ENCODE results near the gene FGFRL1. TPM values are rescaled to one million over a fixed set of nuclear protein-coding genes. Genes with fewer than 3 reads are reported as not detected.

The FGFRL1 gene
- total and polyA plus RNA-seq, 2 experiments from 2014 or later: 22.9 to 40.7 TPM

- H3K27me3 ChIP-seq: peaks cover 24% of the 10 kb centered on the region
- peaks cover 10% of the 10 kb centered on the region for H3K4me1 ChIP-seq (ENCODE audit: low read depth)
- TF ChIP-seq, protein P1, sequence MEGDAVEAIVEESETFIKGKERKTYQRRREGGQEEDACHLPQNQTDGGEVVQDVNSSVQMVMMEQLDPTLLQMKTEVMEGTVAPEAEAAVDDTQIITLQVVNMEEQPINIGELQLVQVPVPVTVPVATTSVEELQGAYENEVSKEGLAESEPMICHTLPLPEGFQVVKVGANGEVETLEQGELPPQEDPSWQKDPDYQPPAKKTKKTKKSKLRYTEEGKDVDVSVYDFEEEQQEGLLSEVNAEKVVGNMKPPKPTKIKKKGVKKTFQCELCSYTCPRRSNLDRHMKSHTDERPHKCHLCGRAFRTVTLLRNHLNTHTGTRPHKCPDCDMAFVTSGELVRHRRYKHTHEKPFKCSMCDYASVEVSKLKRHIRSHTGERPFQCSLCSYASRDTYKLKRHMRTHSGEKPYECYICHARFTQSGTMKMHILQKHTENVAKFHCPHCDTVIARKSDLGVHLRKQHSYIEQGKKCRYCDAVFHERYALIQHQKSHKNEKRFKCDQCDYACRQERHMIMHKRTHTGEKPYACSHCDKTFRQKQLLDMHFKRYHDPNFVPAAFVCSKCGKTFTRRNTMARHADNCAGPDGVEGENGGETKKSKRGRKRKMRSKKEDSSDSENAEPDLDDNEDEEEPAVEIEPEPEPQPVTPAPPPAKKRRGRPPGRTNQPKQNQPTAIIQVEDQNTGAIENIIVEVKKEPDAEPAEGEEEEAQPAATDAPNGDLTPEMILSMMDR (IDR thresholded peaks at IDR 0.05; ENCODE audit: low read depth, low read length): no peak
- no peaks in the 10 kb centered on the region for H3K36me3 ChIP-seq
- no peak overlapping the region for H3K4me3 ChIP-seq
- no peak overlapping the region for H3K27ac ChIP-seq
- no peak for DNase-seq (ENCODE audit: low read depth in 1 of 2, low spot score in 1 of 2)
- H3K9me3 ChIP-seq (ENCODE audit: low read depth): no peaks in the 10 kb centered on the region
Measured at GRCh38 chr4:1014291-1015167, 3.1 kb downstream of the FGFRL1 start.

GRCh38 chr4:1015179-1015578, 3.8 kb downstream of the FGFRL1 start:
- H3K36me3 ChIP-seq: no peaks in the 10 kb centered on the region
- H3K27me3 ChIP-seq: peaks cover 19% of the 10 kb centered on the region
- H3K4me3 ChIP-seq: no peak overlapping the region
- peaks cover 14% of the 10 kb centered on the region for H3K4me1 ChIP-seq (ENCODE audit: low read depth)
- TF ChIP-seq, protein P1 (IDR thresholded peaks at IDR 0.05; ENCODE audit: low read depth, low read length): no peak
- DNase-seq (ENCODE audit: low read depth in 1 of 2, low spot score in 1 of 2): no peak
- no peak overlapping the region for H3K27ac ChIP-seq
- no peaks in the 10 kb centered on the region for H3K9me3 ChIP-seq (ENCODE audit: low read depth)

- H3K27ac ChIP-seq: no peak overlapping the region
- peaks cover 14% of the 10 kb centered on the region for H3K4me1 ChIP-seq (ENCODE audit: low read depth)
- H3K36me3 ChIP-seq: no peaks in the 10 kb centered on the region
- DNase-seq (ENCODE audit: low read depth in 1 of 2, low spot score in 1 of 2): no peak
- H3K9me3 ChIP-seq (ENCODE audit: low read depth): no peaks in the 10 kb centered on the region
- TF ChIP-seq, protein P1 (IDR thresholded peaks at IDR 0.05; ENCODE audit: low read depth, low read length): no peak
- peaks cover 14% of the 10 kb centered on the region for H3K27me3 ChIP-seq
- H3K4me3 ChIP-seq: no peak overlapping the region
Measured at GRCh38 chr4:1015746-1016145, 4.3 kb downstream of the FGFRL1 start.

DNA sequence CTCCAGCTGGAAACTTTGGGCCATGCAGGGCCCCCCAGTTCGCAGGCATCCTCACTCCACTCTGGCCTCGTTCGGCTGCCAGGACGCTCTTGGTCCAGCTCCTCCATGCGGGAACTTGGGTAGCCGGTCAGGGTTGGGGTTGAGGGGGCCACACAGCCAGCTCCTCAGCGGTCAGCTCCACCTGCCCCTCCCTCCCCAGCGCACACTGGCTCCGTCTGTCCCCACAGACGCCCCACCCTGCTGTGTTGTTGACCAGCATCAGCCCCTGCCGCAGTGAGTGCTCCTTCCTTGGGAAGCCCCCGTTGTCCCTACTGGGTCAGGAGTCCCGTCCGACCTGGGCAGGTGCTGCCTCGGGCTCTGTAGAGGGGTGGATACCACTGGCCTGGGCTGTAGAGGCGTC, 5.8 kb downstream of the FGFRL1 start:
- DNase-seq (ENCODE audit: low read depth in 1 of 2, low spot score in 1 of 2): no peak
- no peaks in the 10 kb centered on the region for H3K9me3 ChIP-seq (ENCODE audit: low read depth)
- H3K4me3 ChIP-seq: no peak overlapping the region
- H3K4me1 ChIP-seq (ENCODE audit: low read depth): peaks cover 14% of the 10 kb centered on the region
- peaks cover 7% of the 10 kb centered on the region for H3K27me3 ChIP-seq
- no peak overlapping the region for H3K27ac ChIP-seq
- no peaks in the 10 kb centered on the region for H3K36me3 ChIP-seq
- TF ChIP-seq, protein P1 (IDR thresholded peaks at IDR 0.05; ENCODE audit: low read depth, low read length): no peak

DNA sequence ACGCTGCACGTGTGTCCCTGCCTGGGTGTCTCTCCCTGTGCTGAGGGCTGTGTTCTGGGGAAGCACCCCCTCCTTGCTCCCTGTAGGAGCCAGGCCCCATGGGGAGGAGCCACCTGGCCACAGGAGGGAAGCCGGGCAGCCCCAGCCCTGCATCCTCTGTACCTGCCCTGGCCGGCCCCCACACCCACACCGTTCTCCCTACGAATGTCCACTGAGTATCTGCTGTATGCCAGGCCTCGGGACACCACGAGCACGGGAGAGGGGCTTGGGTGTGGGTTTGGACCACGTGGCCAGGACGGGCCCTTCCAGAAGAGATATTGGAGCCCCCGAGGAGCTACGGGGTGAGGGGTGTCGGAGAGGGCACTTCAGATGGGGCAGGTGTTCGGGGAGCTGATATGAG, 6.3 kb downstream of the FGFRL1 start:
- no peak overlapping the region for H3K27ac ChIP-seq
- H3K9me3 ChIP-seq (ENCODE audit: low read depth): no peaks in the 10 kb centered on the region
- TF ChIP-seq, protein P1 (IDR thresholded peaks at IDR 0.05; ENCODE audit: low read depth, low read length): no peak
- H3K36me3 ChIP-seq: no peaks in the 10 kb centered on the region
- peaks cover 2% of the 10 kb centered on the region for H3K27me3 ChIP-seq
- no peak overlapping the region for H3K4me3 ChIP-seq
- no peak for DNase-seq (ENCODE audit: low read depth in 1 of 2, low spot score in 1 of 2)
- H3K4me1 ChIP-seq (ENCODE audit: low read depth): peaks cover 14% of the 10 kb centered on the region
